Measurements from ENCODE around the gene RRAGD.

The RRAGD gene

GRCh38 chr6:89375427-89376267 is 36.4 kb downstream of the RRAGD start:
- peak overlapping the region in 1 of 11 experiments; percentile 7; a peak in 1 of 22 replicates for H3K9ac ChIP-seq
- H3K9me3 ChIP-seq (replicated peaks in 1 of 11): no peaks in the 10 kb centered on the region
- TF ChIP-seq Cebpa-rat (IDR thresholded peaks at IDR 0.05): peak in 4 of 11 experiments; percentile 70 to 79 (median 76); a peak in 8 of 22 replicates
- H3K4me2 ChIP-seq: peak overlapping the region in 8 of 11 experiments; percentile 16 to 46 (median 34); a peak in 11 of 22 replicates
- peak overlapping the region in 8 of 11 experiments; percentile 32 to 69 (median 58); a peak in 14 of 22 replicates for H3K27ac ChIP-seq
- no peaks in the 10 kb centered on the region for H3K27me3 ChIP-seq
- no peaks in the 10 kb centered on the region; a peak in 2 of 22 replicates for H4K20me1 ChIP-seq
- peaks cover 12 to 54% (median 37%) of the 10 kb centered on the region in 10 experiments; a peak in 18 of 20 replicates for H3K4me1 ChIP-seq
- no peak overlapping the region for H3K4me3 ChIP-seq
- H3K36me3 ChIP-seq: peaks cover 0 to 25% (median 0%) of the 10 kb centered on the region in 11 experiments; a peak in 6 of 22 replicates

- Histone ChIP-seq H3K9me3 (replicated peaks in 1 of 11) (no peaks in the 10 kb centered on the region), H3K4me3 (no peak overlapping the region), H3K36me3 (peaks cover 0 to 8% (median under 1%) of the 10 kb centered on the region in 11 experiments; a peak in 7 of 22 replicates), H3K27me3 (no peaks in the 10 kb centered on the region), H3K27ac (peak overlapping the region in 6 of 11 experiments; percentile 12 to 51 (median 25); a peak in 9 of 22 replicates), H3K4me1 (peaks cover 0 to 35% (median 25%) of the 10 kb centered on the region in 10 experiments; a peak in 17 of 20 replicates), H4K20me1 (peaks cover 0 to 4% (median 0%) of the 10 kb centered on the region in 11 experiments; a peak in 3 of 22 replicates), H3K9ac (peak overlapping the region in 4 of 11 experiments; percentile 2 to 36 (median 16); a peak in 3 of 22 replicates), H3K4me2 (peak overlapping the region in 4 of 11 experiments; percentile 7 to 27 (median 12); a peak in 3 of 22 replicates)
- no peak for TF ChIP-seq Cebpa-rat (IDR thresholded peaks at IDR 0.05)
These were observed 39.6 kb downstream of the RRAGD start for GRCh38 chr6:89372506-89372901.

GRCh38 chr6:89371849-89372505 is 40.1 kb downstream of the RRAGD start:
- H3K4me1 ChIP-seq: peaks cover 0 to 34% (median 25%) of the 10 kb centered on the region in 10 experiments; a peak in 17 of 20 replicates
- H3K36me3 ChIP-seq: peaks cover 0 to 13% (median 6%) of the 10 kb centered on the region in 11 experiments; a peak in 7 of 22 replicates
- H3K27ac ChIP-seq: peak overlapping the region in 6 of 11 experiments; percentile 12 to 51 (median 25); a peak in 6 of 22 replicates
- TF ChIP-seq Cebpa-rat (IDR thresholded peaks at IDR 0.05): no peak
- H3K4me2 ChIP-seq: peak overlapping the region in 2 of 11 experiments; percentile 8 to 27; a peak in 2 of 22 replicates
- H3K4me3 ChIP-seq: no peak overlapping the region
- no peaks in the 10 kb centered on the region for H3K27me3 ChIP-seq
- H3K9ac ChIP-seq: peak overlapping the region in 4 of 11 experiments; percentile 2 to 36 (median 16); a peak in 3 of 22 replicates
- peaks cover 0 to 4% (median 0%) of the 10 kb centered on the region in 11 experiments; a peak in 3 of 22 replicates for H4K20me1 ChIP-seq
- H3K9me3 ChIP-seq (replicated peaks in 1 of 11): no peaks in the 10 kb centered on the region

- H3K27me3 ChIP-seq: no peaks in the 10 kb centered on the region
- peaks cover 0 to 4% (median 0%) of the 10 kb centered on the region in 11 experiments; a peak in 3 of 22 replicates for H4K20me1 ChIP-seq
- H3K9me3 ChIP-seq (replicated peaks in 1 of 11): no peaks in the 10 kb centered on the region
- no peak overlapping the region for H3K9ac ChIP-seq
- H3K4me2 ChIP-seq: no peak overlapping the region
- no peak overlapping the region for H3K4me3 ChIP-seq
- no peak overlapping the region for H3K27ac ChIP-seq
- H3K4me1 ChIP-seq: peaks cover 18 to 38% (median 33%) of the 10 kb centered on the region in 10 experiments
- TF ChIP-seq Cebpa-rat (IDR thresholded peaks at IDR 0.05): no peak
- H3K36me3 ChIP-seq: peaks cover 0 to 20% (median 10%) of the 10 kb centered on the region in 11 experiments; a peak in 7 of 22 replicates
These were observed 43.1 kb downstream of the RRAGD start for GRCh38 chr6:89368999-89369398.

- Histone ChIP-seq H3K4me2 (no peak overlapping the region), H3K36me3 (peaks cover 0 to 20% (median 10%) of the 10 kb centered on the region in 11 experiments; a peak in 7 of 22 replicates), H3K9me3 (replicated peaks in 1 of 11) (no peaks in the 10 kb centered on the region; a peak in 1 of 22 replicates), H3K27me3 (no peaks in the 10 kb centered on the region), H3K9ac (no peak overlapping the region), H3K4me3 (no peak overlapping the region), H3K27ac (no peak overlapping the region), H4K20me1 (peaks cover 0 to 4% (median 0%) of the 10 kb centered on the region in 11 experiments; a peak in 3 of 22 replicates), H3K4me1 (peaks cover 18 to 38% (median 33%) of the 10 kb centered on the region in 10 experiments)
- no peak for TF ChIP-seq Cebpa-rat (IDR thresholded peaks at IDR 0.05)
These were observed 44.0 kb downstream of the RRAGD start for GRCh38 chr6:89368107-89368506.

GRCh38 chr6:89364586-89364985 is 47.5 kb downstream of the RRAGD start:
- H3K27ac ChIP-seq: peak overlapping the region in 4 of 11 experiments; percentile 9 to 23 (median 18); a peak in 2 of 22 replicates
- H3K36me3 ChIP-seq: peaks cover 0 to 20% (median 10%) of the 10 kb centered on the region in 11 experiments; a peak in 7 of 22 replicates
- no peak overlapping the region for H3K4me3 ChIP-seq
- peaks cover 34 to 47% (median 40%) of the 10 kb centered on the region in 10 experiments for H3K4me1 ChIP-seq
- H3K9me3 ChIP-seq (replicated peaks in 1 of 11): no peaks in the 10 kb centered on the region; a peak in 1 of 22 replicates
- peak overlapping the region in 10 of 11 experiments; percentile 24 to 48 (median 39); a peak in 17 of 22 replicates for H3K4me2 ChIP-seq
- no peak overlapping the region for H3K9ac ChIP-seq
- no peaks in the 10 kb centered on the region for H3K27me3 ChIP-seq
- H4K20me1 ChIP-seq: peaks cover 0 to 4% (median 0%) of the 10 kb centered on the region in 11 experiments; a peak in 2 of 22 replicates
- TF ChIP-seq Cebpa-rat (IDR thresholded peaks at IDR 0.05): no peak

- H3K4me2 ChIP-seq: peak overlapping the region in 8 of 11 experiments; percentile 5 to 74 (median 48); a peak in 8 of 22 replicates
- TF ChIP-seq Cebpa-rat (IDR thresholded peaks at IDR 0.05): no peak
- peaks cover 0 to 2% (median 0%) of the 10 kb centered on the region in 11 experiments; a peak in 3 of 22 replicates for H3K36me3 ChIP-seq
- no peaks in the 10 kb centered on the region for H4K20me1 ChIP-seq
- H3K9me3 ChIP-seq (replicated peaks in 1 of 11): no peaks in the 10 kb centered on the region; a peak in 1 of 22 replicates
- H3K27me3 ChIP-seq: no peaks in the 10 kb centered on the region
- H3K4me3 ChIP-seq: no peak overlapping the region
- no peak overlapping the region for H3K9ac ChIP-seq
- peaks cover 48 to 74% (median 65%) of the 10 kb centered on the region in 10 experiments for H3K4me1 ChIP-seq
- H3K27ac ChIP-seq: peak overlapping the region in 8 of 11 experiments; percentile 66 to 100 (median 99); a peak in 15 of 22 replicates
These were observed 50.9 kb downstream of the RRAGD start for GRCh38 chr6:89361171-89361570.

- no peaks in the 10 kb centered on the region for H4K20me1 ChIP-seq
- no peaks in the 10 kb centered on the region for H3K27me3 ChIP-seq
- no peaks in the 10 kb centered on the region; a peak in 1 of 22 replicates for H3K36me3 ChIP-seq
- peak overlapping the region in 10 of 11 experiments; percentile 10 to 100 (median 95); a peak in 18 of 22 replicates for H3K27ac ChIP-seq
- peaks cover 43 to 74% (median 62%) of the 10 kb centered on the region in 10 experiments for H3K4me1 ChIP-seq
- peak overlapping the region in 2 of 11 experiments; percentile 40 to 49; a peak in 6 of 22 replicates for H3K9ac ChIP-seq
- H3K9me3 ChIP-seq (replicated peaks in 1 of 11): no peaks in the 10 kb centered on the region; a peak in 1 of 22 replicates
- peak overlapping the region; percentile 12 to 74 (median 42); a peak in 15 of 22 replicates for H3K4me2 ChIP-seq
- H3K4me3 ChIP-seq: no peak overlapping the region
- TF ChIP-seq Cebpa-rat (IDR thresholded peaks at IDR 0.05): no peak
These were observed 51.6 kb downstream of the RRAGD start for GRCh38 chr6:89360415-89360999.

Measured in BLaER1 treated with 17β-estradiol and CSF1 and Interleukin-3, amounts not matched to agents 10 nM and 100 nM (cell line).